ENCODE measurements around the gene FGF1.

FGF1 gene

GRCh38 chr5:142696379-142696778 lies 10.5 kb upstream of the FGF1 start:
- no peak for DNase-seq

DNA sequence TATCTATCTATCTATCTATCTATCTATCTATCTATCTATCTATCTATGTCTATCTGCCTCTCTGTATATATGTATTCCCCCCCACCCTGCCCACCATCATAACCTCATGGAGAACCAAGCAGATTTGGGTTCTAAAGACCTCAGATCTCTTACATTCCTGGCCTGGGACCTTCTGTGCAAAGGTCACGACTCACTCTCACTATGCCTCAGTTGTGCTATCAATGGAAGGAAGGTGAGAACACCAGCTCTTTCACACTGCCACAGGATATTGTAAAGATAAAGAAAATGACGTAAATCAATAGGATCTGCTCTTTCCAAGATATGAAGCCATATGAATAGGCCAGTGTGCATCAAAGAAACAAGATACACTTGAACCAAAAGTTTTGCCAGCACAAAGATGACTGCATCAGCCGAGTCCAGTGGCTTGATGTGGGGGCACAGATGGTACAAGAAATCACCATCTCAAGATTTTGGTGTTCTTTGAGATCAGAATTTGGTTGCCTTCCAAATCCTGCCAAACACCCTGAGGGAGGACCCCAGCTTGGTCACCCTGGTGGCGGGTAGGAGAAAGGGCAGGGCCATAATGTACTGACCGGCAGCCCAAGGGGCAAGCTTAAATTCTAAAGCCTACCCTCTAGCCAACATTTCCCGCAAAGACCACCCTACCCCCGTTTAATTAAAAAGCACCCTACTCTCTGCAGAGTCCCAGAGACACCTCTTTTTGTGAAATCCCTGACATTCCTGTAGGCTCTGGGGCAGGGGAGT lies 8.4 kb upstream of the FGF1 start:
- no peak for DNase-seq

DNA sequence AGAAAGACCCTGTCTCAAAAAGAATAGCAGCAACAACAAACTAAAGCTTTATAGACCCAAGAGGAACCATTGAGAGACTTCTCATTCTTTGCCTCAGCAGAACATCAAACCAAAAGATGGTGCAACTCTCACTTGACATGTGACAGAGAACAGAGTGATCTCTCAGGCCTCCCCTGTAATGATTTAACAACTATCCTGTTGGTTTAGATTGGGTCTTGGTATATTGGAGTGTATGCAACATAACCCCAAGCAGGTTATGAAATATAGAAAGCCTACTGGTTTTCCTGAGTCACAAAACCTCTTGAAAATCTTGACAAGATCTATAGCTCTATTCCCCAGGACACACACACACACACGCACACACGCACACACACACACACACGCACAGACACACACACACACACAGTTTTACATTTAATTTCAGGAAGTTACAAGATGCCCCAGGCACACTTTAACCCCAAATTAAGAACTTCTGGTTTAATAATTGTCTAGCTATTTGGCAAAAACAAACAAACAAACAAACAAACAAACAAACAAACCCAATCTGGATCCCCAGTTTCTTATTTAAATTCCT lies 6.5 kb upstream of the FGF1 start:
- no peak for DNase-seq

GRCh38 chr5:142690667-142691066 lies 4.8 kb upstream of the FGF1 start:
- no peak for DNase-seq

DNA sequence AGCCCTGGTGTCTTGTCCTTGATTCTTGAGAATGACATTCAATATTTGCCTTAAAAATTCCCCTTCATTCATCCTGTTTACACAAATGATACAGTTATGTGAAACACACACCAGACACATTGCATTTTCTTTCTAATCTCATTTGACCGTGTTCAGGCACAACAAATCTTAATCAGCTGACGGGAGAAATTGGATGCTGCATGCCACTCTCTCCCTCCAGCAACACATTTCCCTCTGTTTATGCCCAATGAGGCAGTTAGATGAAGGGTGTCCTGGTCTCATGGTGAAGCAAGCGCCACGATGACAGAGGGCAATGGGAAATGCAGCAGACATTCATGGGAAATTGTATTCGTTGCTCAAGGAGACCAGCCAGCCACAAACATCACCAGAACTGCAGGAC lies 3.2 kb upstream of the FGF1 start:
- no peak for DNase-seq

DNA sequence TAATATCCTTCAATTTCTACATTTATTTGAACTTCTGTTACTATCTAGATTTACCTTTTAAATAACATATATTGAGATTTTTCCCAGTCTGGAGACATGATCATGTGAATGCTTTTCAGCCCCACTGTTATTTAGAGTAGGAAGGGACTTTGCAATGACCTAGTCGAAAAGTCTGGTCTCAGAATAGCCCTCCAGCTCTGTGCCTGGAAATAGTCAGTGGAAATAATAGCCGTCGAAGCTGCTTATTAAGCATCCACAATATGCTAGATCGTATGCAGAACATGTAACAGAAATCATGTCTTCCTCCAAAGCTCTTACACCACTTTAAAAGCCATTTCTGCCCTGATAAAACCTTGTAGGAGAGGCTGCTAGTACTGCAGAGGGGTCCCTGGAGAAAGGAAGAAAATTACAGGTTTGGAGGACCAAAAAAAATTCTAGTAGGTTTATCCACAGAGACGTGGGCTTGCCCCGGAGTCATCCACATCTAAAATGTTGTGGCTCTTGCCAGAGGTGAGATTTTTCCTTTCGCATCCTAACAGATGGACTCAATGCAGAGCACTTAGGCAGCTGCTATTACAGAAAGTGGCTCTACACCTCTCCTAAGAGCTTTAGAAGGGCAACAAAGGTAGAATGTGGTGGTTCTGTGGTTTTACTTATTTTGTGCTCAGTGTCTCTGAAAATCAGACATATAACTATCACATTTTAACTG lies 2.5 kb upstream of the FGF1 start:
- no peak for DNase-seq

DNA sequence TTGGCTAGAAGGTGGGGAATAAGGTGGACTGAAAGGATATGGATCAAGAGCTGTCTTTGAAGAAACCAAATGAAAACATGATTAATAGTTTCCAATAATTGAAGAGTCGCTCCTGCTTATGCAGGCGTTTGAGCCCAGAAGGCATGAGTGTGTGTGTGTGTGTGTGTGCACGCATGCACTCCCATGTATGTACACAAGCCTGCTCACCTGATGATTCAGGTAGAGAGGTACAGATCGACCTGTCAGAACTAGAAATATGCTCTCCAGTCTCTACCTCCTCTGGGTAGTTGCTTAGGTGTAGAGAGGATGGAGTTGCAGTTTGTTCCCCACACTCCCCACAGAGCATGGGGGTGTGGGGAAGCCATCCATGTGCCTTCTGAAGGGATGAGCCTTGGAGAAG lies 1.1 kb upstream of the FGF1 start:
- no peak for DNase-seq

DNA sequence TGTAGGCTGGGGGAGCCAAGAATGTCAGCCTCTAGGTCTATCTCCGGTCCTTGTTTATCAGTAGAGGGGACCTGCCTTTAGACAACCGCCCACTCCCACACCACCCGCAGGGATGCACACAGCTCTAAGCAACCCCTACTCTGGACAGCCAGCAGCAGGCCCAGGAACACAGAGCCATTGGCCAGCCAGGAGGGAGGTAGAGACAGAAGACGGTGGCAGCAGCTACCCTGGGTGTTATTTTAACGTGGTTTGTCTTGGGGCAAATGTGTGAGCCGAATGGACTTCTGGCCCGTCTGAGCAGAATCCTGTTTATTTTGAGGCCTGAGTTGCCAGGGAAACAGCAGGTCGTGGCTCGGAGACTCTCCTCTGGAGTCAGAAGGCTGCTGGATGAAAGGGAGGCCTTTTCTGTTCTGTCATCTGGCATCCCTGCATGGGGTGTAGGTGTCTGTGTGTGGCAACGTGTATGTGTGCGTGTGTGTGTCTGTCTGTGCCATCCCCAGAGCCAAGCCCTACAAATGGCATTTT lies 382 bp upstream of the FGF1 start:
- DNase-seq: no peak

DNA sequence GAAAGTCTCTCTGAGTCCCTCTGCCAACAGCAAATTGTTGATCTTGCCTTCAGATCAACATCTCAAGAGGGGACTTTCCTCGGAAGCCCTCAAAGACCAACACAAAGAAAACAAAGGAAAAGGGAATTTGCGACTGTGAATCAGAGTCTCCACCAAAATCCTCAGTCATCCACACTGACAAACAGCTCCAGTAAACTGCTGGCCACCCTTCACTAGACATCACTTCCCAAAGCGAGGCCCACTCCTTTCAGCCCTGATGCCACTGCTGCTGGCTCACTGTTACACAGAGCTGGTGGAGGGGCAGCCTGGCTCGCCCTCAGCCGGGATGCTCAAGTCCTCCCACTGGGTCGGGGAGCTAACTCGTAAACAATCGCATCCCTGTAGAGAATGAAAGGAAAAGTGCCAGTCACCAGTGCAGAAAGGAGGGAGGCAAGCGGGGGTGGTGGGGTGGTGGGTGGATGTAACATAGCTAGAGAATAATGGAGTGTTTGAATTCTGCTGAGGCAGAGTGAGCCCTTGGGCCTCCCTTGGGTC lies 1.3 kb downstream of the FGF1 start:
- DNase-seq: no peak

DNA sequence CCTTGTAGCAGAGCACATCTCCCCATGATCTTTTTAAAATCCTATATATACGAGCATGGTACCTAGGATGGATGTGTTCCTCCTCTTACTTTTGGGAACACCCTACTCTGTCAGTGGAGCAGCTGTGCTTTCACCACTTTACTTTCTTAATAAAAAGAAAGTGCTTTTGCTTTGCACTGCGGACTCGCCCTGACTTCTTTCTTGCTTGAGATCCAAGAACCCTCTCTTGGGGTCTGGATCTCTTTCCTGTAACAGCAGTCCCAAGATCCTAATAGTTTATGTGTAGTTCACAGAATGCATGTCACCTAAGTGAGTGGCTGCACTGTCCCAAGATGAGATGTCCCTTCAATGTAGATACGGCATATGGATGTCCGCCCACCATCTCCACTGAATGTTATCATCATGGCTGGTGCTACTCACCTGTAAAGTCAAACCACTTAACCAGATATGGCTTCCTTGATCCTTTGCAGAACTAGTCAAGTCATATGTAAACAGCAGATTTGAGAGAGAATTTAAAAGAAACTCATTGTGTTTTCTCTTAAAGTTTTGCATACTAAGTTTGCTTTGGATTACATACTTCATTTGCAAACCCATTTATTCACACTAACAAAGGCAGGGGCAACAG lies 1.9 kb downstream of the FGF1 start:
- DNase-seq: no peak

- no peak for DNase-seq
Measured at GRCh38 chr5:142683116-142683515, 2.8 kb downstream of the FGF1 start.

DNA sequence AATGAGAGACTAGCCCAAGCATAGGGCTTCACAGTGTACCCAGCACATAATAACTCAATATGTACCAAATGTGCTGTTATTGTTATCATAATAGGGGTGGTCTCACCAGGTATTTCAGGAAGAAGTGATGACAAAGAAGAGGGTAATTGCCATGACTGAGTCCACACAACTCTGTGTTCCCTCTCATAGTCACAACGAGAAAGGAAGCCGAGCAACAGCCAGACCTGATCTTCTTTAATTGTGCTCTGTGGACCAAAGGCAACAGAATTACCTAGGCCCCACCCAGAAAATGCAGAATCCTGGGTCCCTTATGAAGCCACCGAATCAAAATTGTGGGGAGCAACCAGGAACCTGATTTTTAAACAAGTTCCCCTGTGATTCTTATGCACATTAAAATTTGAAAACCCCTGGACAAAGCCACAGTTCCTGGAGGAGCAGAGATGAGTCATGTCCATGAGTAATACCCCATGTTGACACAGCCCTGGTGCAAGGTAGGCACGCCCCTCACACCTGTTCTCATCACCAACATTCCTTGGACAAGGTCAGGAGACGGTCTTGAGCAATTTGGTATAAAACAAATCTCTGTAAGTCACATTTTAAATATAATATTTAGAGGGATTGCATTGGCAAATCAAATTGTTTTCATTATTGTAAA lies 5.2 kb downstream of the FGF1 start:
- DNase-seq: no peak

GRCh38 chr5:142679744-142680143 lies 6.1 kb downstream of the FGF1 start:
- no peak for DNase-seq

DNA sequence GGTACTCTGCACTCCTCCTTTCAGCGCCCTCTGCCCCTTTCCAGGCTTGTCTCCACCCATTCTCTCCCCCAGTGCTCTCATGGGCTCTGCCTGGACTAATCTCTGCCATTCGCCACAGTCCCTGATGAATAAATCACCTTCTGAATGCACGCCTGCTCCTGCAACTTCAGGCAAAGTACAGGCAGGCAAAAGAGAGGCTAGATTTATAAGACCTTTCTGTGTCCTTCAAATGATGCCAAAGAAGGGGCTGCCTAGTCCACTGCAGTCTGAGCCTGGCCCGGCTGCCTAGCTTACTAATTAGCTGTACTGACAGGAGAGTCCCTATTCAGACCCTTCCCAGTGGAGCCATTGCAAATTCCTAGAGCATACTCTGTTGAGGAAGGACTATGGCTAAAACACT lies 7.4 kb downstream of the FGF1 start:
- DNase-seq: no peak

DNA sequence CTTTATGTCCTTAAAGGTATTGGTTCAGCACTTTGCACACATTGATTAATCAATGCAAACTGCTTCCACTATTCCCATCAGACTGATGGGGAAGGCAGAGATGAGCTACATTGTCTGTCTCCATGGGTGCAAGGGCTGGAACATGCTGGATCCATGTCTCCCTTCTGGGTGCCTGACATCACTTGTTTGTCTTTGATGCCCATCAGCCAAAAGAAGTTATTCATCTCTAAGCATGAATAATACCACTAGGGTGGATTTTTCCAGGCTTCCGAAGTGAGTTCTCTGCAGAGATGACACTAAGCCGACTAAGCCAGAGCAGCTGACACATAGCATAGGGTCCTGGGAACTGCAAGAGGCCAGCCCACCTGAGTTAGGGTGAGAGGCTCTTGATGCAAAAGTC lies 8.7 kb downstream of the FGF1 start:
- no peak for DNase-seq

GRCh38 chr5:142676318-142676717 lies 9.6 kb downstream of the FGF1 start:
- no peak for DNase-seq

DNA sequence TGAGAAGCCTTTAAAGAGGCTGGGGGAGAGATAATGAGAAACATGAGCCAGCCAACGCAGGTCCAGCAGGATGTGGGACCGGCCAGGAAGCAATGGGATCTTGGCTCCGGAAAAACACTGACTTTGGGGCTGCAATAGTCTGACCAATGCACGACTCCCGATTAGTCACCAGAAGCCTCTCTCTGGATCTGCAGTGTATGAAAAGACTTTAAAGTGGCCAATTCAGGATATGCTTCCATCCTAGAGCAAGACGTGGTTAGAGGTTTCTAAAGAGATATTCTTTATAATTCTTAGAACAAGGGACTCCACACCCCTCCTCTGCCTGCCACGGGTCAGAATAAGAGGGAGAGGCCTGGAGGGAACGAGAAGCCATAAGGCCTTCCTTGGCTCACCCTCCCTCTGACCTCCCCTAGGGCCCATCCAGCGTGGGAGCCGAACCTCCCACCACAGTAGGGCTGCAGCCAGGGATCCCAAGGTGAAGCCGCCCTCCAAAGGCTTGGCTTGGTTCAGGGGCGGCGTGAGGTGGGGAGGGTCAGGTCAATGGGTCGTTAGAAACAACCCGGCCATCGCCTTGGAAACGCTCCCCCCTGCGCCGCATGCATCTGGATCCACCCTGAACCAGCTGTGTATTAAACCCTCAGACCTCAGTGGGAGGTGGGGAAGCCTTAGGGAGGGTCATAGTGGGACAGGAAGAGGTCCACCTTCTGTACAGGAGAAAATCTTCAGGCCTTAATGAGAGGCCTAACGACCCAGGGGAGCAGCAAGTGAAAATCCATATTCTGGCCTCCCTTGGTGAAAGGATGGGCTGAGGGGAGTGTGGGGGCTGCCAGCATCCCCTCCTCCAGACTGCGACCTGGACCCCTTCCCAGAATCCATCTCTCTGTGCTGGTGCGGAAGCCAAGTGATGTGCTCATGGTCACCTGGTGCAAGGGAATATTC lies 11.1 kb downstream of the FGF1 start:
- DNase-seq: peak; percentile 83

DNA sequence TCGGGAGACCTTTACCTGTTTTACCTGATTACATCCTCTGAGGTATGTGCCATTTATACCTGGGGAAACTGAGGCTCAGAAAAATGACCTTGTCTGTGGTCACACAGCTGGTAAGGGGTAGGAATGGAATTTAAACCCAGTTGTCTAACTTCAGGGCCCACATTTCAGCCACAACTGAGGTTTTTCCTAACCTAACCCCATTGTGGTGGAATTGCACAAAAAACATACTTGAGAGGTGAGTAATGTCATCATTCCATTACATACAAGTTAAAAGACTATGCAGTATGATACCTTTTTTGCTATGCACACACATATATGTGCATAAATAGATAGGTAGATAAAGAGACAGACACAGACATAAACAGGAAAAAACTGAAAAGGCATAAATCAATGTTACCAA lies 14.1 kb downstream of the FGF1 start:
- DNase-seq: peak; percentile 86

GRCh38 chr5:142671266-142671665 lies 14.6 kb downstream of the FGF1 start:
- peak; percentile 40 for DNase-seq

DNA sequence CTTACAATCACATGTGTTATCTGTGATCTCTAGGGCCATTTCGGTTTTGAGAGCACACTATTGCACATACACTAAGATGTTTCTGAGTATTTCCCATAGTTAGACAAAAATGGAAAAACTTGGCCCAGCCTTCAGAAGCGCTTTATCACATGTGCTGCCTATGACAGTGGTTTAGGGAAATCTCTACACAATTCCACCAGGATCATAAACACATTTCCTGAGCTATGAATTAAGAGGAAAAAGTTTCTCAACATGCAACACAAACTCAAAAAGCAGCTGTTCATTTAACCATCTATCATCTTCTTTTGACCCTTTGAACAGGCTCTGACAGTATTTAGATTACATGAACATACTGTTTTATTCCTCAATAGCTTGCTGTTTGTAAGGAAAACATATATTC lies 15.1 kb downstream of the FGF1 start:
- peak; percentile 75 for DNase-seq

DNA sequence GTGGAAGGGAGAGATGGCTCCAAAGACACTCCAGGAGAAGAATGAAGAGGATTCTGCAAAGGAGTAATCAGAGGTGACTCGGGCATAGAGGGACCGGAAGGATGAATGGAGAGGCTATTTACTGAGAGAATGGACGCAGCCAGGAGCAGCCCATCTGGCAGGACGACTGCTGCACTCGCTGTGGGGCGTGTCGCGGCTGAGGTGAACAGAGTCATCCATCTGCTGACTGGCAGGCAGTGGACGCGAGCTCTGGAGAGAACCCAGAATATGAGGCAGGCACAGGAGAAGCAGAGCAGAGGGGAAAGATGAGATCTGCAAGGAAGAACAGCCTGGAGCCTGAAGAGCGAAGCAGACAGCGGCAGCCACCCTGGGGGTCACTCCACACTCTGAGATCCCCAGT lies 16.4 kb downstream of the FGF1 start:
- no peak for DNase-seq

Measured in fibroblast of skin of abdomen (primary cell).